A673 (cell line): ENCODE results near the gene ALDOC. TPM values are rescaled to one million over a fixed set of nuclear protein-coding genes. Genes with fewer than 3 reads are reported as not detected.

ENCODE experiments used
- BruUV-seq: library from RNA; stranded (reverse); fragments of 400-500 nt; replicated peaks from 2 replicates; lab custom pipeline; 2021; lab: Mats Ljungman, UMichigan
- CTCF ChIA-PET: fragments of 300-600 bp; sonication (Branson Sonifier 250); formaldehyde crosslinking; loops from one replicate; lab custom pipeline; 2022; ENCODE audit warnings: antibody characterized with exemption; lab: Charles Lee
- POLR2A ChIA-PET: fragments of 300-600 bp; sonication (Branson Sonifier 250); formaldehyde crosslinking; loops from one replicate; lab custom pipeline; 2022; ENCODE audit warnings: antibody characterized with exemption; ENCODE audit not compliant: low non-redundant PET; lab: Charles Lee
- DNase-seq: peaks from one replicate; pipeline ENCODE4 v3.0.0-alpha.2; 2015; ENCODE audit warnings: low spot score
- H3K27ac ChIP-seq: fragments of 200-600 bp; sonication (generic); 2 replicates; pipeline ENCODE4 v1.5.1; 2016; ENCODE audit warnings: mixed run types, low read depth, mild to moderate bottlenecking, mixed read lengths, antibody characterized with exemption, low read length; ENCODE audit not compliant: poor library complexity, severe bottlenecking
- H3K27me3 ChIP-seq: fragments of 200-600 bp; sonication (generic); replicated peaks from 2 replicates; pipeline ENCODE4 v1.6.1; 2017; ENCODE audit warnings: mixed run types, low read depth, mild to moderate bottlenecking, mixed read lengths, antibody characterized with exemption, low read length; ENCODE audit not compliant: insufficient read depth, poor library complexity
- H3K36me3 ChIP-seq: fragments of 200-600 bp; sonication (generic); 2 replicates; pipeline ENCODE4 v1.6.1; 2016; ENCODE audit warnings: mixed run types, mild to moderate bottlenecking, mixed read lengths, antibody characterized with exemption, low read length; ENCODE audit not compliant: insufficient read depth, poor library complexity, severe bottlenecking
- H3K4me1 ChIP-seq: fragments of 200-600 bp; sonication (generic); 2 replicates; pipeline ENCODE4 v1.6.1; 2017; ENCODE audit warnings: mixed run types, mild to moderate bottlenecking, mixed read lengths, antibody characterized with exemption, low read length; ENCODE audit not compliant: insufficient read depth, poor library complexity, severe bottlenecking
- H3K4me3 ChIP-seq: fragments of 200-600 bp; sonication (generic); 2 replicates; pipeline ENCODE4 v1.5.1; 2016; ENCODE audit warnings: low read depth, mixed run types, mild to moderate bottlenecking, mixed read lengths, low read length; ENCODE audit not compliant: poor library complexity, severe bottlenecking
- H3K9me3 ChIP-seq: fragments of 200-600 bp; sonication (generic); 2 replicates; pipeline ENCODE4 v1.6.1; 2016; ENCODE audit warnings: mixed run types, low read depth, mild to moderate bottlenecking, mixed read lengths, antibody characterized with exemption, low read length; ENCODE audit not compliant: poor library complexity, severe bottlenecking
- EZH2 ChIP-seq: fragments of 200-600 bp; sonication (generic); IDR thresholded peaks from 2 replicates; pipeline ENCODE4 v1.6.1; 2017; ENCODE audit warnings: borderline replicate concordance, low read depth, mild to moderate bottlenecking, mixed read lengths, antibody characterized with exemption, low read length; ENCODE audit not compliant: poor library complexity, severe bottlenecking
- intact Hi-C: fragments of 100-400 bp; cut with micrococcal nuclease; formaldehyde crosslinking; loops from one replicate; pipeline ENCODE4 v1.10.0; 2022; ENCODE audit not compliant: unreplicated experiment
- total RNA-seq: library from RNA; stranded (reverse); gene quantifications from 2 replicates; pipeline ENCODE4 v1.2.3, GENCODE V29; 2021
- TF ChIP-seq, protein P1 (sequence below): fragments of 300-800, 200-600 bp; sonication (generic); conservative IDR thresholded peaks from 2 replicates; pipeline ENCODE4 v1.5.1; 2017; ENCODE audit warnings: low read depth, mild to moderate bottlenecking, antibody characterized with exemption, low read length, moderate library complexity, mixed read lengths

ALDOC gene
- total RNA-seq, 1 experiment from 2014 or later, result 9.7 TPM

DNA sequence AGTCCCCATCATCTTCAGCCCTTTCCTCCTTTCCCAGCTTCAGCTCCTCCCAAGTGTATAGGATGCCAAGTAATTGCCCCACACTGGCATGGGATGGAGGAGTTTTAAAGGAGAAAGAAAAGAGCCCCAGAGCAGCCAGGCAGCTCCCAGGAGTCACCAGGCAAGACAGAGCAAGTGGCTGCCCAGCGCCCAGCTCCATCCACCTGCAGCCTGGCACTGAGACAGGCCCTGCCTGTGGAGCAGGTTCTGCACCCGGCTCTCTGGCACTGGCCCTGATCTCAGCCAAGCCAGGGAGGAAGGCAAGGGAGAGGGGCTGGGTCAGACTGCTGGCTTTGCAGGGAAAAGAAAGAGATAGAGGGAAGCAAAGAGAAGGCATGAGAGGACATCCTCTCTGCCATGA is 48.8 kb downstream of the ALDOC start:
- no peaks in the 10 kb centered on the region for H3K36me3 ChIP-seq
- peaks cover 5% of the 10 kb centered on the region for H3K27me3 ChIP-seq
- no peak overlapping the region for H3K27ac ChIP-seq
- H3K4me1 ChIP-seq, result no peaks in the 10 kb centered on the region
- CTCF ChIA-PET, result no interaction called here
- POLR2A ChIA-PET, result no interaction called here
- BruUV-seq, result no TSS peak
- no peaks in the 10 kb centered on the region for H3K9me3 ChIP-seq
- H3K4me3 ChIP-seq, result no peak overlapping the region
- intact Hi-C loops, result no loop called here
- TF ChIP-seq, protein P1, sequence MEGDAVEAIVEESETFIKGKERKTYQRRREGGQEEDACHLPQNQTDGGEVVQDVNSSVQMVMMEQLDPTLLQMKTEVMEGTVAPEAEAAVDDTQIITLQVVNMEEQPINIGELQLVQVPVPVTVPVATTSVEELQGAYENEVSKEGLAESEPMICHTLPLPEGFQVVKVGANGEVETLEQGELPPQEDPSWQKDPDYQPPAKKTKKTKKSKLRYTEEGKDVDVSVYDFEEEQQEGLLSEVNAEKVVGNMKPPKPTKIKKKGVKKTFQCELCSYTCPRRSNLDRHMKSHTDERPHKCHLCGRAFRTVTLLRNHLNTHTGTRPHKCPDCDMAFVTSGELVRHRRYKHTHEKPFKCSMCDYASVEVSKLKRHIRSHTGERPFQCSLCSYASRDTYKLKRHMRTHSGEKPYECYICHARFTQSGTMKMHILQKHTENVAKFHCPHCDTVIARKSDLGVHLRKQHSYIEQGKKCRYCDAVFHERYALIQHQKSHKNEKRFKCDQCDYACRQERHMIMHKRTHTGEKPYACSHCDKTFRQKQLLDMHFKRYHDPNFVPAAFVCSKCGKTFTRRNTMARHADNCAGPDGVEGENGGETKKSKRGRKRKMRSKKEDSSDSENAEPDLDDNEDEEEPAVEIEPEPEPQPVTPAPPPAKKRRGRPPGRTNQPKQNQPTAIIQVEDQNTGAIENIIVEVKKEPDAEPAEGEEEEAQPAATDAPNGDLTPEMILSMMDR, result no peak
- TF ChIP-seq EZH2, result no peak
- DNase-seq, result no peak

DNA sequence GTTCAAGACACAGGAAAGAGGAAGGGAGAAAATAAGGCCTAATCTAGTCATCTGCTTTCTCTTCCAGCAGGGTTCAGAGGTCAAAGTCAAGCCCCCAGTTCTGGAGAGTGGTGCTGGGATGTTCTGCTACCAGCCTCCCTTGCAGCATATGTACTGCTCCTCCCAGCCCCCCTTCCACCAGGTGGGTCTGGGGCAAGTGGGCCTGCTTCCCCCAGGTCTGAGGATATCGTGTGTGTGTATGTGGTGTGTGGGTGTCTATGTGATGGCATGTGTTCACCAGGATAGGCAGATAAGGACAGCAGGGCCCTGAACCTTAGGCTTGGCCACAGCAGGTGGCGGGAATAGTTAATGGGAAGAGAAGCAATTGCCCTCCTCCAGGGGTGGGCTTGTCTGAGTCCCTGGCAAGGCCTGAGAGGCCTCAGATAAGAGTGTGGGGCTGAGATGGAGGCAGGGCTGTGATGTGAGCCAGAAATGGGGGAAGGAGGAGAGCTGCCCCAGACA is 49.5 kb downstream of the ALDOC start:
- Histone ChIP-seq H3K27me3 (peaks cover 5% of the 10 kb centered on the region), H3K36me3 (no peaks in the 10 kb centered on the region), H3K27ac (no peak overlapping the region), H3K4me1 (no peaks in the 10 kb centered on the region), H3K4me3 (no peak overlapping the region), H3K9me3 (no peaks in the 10 kb centered on the region)
- DNase-seq, result no peak
- ChIA-PET POLR2A (no interaction called here), CTCF (no interaction called here)
- intact Hi-C loops, result no loop called here
- BruUV-seq, result no TSS peak
- TF ChIP-seq EZH2, result no peak

DNA sequence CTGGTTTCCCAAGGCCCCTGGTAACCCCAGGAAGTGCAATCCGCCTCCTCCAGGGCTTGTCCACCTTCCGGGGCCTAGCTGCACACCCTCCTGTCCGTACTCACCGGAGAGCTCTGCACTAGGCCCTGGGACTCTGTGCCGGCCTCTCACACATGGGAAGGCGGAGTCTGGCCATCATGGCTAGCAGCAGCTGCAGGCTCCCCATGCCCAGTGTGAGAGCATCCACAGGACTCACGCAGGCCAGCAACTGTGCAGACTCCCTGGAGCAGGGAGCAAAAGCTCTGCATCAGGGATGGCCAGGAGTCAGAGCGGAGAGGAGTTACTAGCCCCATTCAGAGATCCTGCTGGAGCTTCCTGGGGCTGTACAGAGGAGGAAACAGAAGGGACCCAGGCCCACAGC is 50.3 kb downstream of the ALDOC start:
- Histone ChIP-seq H3K36me3 (no peaks in the 10 kb centered on the region), H3K27ac (no peak overlapping the region), H3K4me3 (no peak overlapping the region), H3K4me1 (no peaks in the 10 kb centered on the region), H3K27me3 (peaks cover 5% of the 10 kb centered on the region), H3K9me3 (no peaks in the 10 kb centered on the region)
- intact Hi-C loops, result no loop called here
- TF ChIP-seq EZH2, result no peak
- TF ChIP-seq, protein P1, result no peak
- ChIA-PET CTCF (no interaction called here), POLR2A (no interaction called here)
- no peak for DNase-seq
- no TSS peak for BruUV-seq
